ENCODE measurements around the gene S100A14.

- TF ChIP-seq USF2 (IDR thresholded peaks at IDR 0.05) (no peak), EP300 (IDR thresholded peaks at IDR 0.05) (no peak), CTCF (IDR thresholded peaks at IDR 0.05) (no peak), MAX (IDR thresholded peaks at IDR 0.05) (no peak), PBX3 (IDR thresholded peaks at IDR 0.05) (no peak), ELK1 (IDR thresholded peaks at IDR 0.05; ENCODE audit: low read depth, low read length) (no peak), JUNB (IDR thresholded peaks at IDR 0.05) (no peak), CHD4 (IDR thresholded peaks at IDR 0.05; ENCODE audit: borderline replicate concordance) (no peak)
- TF ChIP-seq, protein P1, sequence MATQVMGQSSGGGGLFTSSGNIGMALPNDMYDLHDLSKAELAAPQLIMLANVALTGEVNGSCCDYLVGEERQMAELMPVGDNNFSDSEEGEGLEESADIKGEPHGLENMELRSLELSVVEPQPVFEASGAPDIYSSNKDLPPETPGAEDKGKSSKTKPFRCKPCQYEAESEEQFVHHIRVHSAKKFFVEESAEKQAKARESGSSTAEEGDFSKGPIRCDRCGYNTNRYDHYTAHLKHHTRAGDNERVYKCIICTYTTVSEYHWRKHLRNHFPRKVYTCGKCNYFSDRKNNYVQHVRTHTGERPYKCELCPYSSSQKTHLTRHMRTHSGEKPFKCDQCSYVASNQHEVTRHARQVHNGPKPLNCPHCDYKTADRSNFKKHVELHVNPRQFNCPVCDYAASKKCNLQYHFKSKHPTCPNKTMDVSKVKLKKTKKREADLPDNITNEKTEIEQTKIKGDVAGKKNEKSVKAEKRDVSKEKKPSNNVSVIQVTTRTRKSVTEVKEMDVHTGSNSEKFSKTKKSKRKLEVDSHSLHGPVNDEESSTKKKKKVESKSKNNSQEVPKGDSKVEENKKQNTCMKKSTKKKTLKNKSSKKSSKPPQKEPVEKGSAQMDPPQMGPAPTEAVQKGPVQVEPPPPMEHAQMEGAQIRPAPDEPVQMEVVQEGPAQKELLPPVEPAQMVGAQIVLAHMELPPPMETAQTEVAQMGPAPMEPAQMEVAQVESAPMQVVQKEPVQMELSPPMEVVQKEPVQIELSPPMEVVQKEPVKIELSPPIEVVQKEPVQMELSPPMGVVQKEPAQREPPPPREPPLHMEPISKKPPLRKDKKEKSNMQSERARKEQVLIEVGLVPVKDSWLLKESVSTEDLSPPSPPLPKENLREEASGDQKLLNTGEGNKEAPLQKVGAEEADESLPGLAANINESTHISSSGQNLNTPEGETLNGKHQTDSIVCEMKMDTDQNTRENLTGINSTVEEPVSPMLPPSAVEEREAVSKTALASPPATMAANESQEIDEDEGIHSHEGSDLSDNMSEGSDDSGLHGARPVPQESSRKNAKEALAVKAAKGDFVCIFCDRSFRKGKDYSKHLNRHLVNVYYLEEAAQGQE (IDR thresholded peaks at IDR 0.05) = no peak
These were observed 23.4 kb downstream of the S100A14 start for GRCh38 chr1:153592748-153593147.

Data from A549 (cell line).